Stimulated activated CD4-positive, alpha-beta T cell treated with anti-CD3 and anti-CD28 coated beads, Interleukin-15, amount 100 ng/mL, for 24 hours (primary cell): ENCODE results near the gene TNIK.

Experiments used
- DNase-seq: peaks from one replicate; pipeline ENCODE4 v3.0.0-alpha.2; 2020

TNIK gene

DNA sequence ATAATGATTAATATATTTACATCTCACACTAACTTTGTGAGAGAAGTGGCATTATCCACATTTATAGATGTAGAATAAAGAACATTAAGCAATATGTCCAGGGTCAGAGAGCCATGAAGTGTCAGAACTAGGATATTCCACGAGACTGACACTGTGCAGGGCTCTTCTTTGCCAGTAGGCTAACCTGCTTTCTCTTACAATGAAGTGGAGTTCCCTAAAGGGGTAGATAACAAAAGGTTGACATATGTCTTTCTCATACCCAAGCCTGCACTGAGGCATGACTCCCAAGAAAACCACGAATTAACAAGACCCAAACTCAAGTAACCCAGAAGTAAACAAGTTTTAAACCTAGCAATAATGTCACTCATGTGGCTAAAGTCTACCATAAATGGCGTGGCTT, 242.1 kb downstream of the TNIK start:
- no peak for DNase-seq

DNA sequence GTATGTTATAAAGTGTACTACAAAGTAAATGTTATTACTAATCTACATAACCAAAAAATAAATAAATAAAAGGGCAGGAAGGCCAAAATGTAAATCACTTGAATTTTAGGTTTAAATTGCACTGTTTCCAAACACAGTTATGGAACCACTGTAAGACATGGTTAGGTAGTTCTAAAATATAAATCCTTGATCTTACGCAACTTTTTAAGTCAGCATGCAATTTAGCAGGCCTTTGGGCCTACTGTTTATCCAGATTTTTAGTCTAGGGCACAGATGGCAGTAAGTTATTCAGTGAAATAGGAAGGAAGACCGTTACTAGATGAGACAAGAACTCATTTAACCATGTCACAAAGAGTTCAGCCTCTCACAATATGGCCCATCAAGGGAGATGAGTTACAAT, 246.3 kb downstream of the TNIK start:
- DNase-seq, result no peak

DNA sequence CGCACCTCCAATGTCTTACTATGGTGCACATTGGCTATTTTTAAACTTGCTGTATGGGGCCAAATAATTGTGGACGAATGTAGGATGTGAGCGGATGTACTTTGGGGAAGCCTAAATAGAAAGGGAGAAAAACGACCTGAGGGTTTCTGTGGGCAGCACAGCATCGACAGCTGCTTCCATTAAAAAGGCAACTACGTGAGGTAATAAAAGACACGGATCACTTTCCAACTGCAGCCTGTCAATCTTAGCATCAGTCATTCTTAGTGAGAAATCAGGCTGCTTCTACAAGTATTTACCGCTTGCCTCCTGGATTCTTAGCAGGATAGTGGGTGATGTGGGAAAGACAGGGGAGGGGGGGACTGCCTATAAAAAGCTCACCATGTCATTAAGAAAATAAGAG, 247.0 kb downstream of the TNIK start:
- DNase-seq, result no peak

DNA sequence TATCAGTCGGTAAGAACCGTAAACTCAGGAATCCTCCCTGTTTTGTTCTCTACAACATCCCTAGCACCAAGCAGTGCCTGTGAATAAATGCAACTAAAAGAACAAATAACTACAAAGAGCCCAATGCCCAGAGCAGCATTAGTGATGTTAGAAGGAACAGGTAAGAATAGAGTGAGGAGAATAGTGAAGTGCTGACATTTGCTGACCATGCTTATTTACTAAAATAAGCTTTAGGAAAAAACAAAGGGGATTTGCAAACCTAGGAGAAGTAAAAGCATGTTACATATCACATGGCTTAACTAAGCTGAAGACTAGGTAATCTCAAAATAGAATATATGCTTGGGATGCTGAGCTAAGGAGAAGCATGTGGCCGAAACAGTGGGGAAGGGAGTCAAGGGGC, 247.6 kb downstream of the TNIK start:
- DNase-seq, result no peak

DNA sequence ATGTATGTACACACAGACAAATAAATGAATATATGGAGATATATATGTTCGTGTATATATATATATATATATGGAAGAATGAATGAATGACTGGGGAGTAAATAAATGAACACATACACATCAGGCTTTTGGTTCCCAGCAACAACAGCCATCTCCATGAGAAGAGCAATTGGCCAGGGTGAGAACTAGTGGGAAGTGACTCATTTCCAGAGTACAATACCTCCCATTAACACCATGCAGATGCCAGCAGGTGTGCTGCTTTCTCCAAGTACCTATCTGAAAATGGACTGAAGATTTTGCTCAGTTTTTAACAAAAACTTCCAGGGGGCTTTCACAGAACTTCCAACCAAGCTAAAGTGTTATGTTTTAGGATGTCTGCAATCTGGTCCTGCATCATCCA, 253.9 kb downstream of the TNIK start:
- no peak for DNase-seq

DNA sequence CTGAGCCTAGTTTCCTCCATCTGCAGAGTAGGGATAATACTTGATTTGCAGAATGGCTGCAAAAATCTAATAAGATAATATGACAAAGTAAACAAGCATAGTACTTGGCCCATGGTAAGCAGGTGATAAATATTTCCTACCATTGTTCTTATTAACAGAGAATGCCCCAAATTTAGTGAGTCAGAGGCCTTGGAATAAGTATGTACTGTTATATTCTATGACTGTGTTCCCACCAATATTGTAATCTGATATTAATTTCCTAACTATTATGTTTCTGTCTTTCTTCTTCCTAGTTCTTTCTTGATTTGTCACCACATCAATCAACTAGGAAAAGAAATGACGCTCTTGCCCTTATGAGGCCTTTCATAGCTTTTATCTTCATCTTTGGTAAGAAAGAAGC, 255.3 kb downstream of the TNIK start:
- DNase-seq, result no peak

DNA sequence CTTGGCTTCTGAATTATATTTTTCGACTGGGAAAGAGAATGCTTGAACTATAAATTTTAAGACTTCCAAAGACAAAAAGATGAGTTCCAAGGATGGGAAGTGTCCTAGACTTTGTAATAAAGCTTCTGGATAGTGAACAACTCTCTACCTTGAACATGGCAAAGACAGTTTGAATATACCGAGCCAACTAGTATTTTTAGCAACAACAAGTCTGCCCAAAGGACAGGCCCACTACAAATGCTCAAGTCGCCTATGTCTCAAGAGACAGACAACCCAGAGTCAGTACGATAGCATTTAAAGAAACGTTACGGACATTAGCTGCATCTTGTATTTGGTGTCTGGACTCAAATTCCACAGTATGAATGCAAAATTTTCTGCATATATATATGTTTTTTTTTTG, 258.4 kb downstream of the TNIK start:
- DNase-seq, result no peak

DNA sequence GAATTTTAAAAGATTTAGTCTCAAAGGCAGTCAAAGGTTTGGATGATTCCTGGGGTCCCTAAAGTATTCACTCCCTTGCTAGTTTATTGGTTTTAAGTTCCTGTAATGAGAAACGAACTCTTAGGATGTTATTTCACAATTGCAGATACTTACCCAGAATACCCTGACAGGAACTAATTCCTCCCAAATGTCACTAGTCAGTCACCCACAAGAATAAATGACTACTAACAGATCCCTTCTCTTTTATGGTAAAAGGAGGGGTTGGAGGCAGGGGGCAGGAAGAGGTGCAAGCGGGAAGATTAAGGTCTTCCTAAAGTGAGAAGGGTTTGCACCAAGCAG, 259.5 kb downstream of the TNIK start:
- DNase-seq, result no peak

DNA sequence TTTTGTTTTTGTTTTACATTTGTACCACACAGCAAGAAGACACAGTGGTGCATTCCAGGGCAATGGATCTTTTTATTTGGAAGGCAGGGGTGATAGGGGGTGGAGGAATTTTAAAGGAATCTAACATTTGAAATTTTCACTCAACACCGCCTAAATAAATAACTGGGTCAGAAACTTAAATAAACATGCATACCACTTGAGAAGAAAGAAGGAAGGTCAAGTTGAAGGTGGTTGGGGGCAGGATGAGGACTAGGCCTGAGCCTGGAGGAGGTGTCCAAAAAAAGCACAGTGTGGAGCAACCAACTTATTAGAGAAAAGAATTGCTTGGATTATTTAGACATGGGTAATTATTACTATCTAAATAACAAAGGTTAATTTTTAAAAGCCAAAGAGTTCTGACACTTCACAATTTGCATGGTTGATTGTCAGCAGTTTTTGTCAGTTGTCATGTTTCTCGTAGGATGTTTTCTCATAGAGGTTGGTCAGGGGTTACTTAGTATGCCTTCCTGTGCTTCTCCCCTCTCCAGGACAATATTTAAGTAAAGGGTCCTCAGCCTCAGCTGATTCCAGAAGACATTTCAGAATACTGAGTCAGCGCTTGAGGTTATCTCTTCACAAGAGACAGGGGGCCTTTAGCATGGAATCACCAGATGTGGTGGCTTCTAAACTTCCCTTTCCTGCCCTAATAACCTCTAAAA, 260.0 kb downstream of the TNIK start:
- no peak for DNase-seq

DNA sequence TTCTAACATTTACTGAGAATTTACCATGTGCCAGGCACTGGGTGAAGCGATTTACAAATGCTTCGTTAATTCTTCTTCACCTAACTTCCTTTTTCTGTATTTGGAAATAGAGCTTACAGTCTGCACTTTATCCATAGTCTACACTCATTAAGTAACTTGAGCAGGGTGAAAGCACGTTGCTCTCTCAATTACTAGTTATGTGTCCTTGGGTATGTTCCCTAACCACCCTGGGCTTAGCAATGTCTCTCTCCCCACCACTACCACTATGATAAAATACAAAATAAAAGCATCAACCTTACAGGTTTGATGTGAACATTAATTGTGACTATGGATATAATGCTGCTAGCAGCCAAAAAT, 260.8 kb downstream of the TNIK start:
- no peak for DNase-seq

DNA sequence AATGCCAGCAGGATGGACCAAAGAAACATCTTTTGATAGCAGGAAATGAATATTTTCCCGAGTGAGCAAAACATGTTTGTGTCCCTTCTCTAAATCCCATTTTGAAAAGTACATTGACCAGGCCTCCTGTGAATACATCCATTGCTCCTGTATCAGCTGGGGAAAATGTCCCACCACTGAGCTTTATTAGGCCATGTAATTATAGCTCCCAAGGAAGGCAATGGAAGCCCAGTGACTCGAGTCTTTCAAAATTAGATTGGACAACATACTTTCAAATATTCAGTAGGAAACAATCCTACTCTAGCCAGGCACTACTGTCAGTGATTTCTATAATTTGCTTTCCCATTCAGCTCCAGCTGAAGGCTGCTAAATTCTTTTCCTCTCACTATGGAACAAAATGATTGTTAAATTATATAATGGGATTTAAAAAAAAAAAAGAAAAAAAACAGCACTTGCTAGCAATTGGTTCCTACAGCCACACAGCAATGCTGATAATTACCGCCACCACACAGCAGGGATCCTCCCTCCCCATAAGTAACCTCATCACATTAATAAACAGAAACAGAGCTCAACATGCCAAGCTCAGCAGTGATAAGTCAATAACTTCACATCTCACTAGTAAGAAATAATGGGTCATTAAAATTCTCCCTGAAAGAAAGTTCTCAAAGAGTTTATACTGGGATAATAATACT, 261.3 kb downstream of the TNIK start:
- DNase-seq, result no peak

DNA sequence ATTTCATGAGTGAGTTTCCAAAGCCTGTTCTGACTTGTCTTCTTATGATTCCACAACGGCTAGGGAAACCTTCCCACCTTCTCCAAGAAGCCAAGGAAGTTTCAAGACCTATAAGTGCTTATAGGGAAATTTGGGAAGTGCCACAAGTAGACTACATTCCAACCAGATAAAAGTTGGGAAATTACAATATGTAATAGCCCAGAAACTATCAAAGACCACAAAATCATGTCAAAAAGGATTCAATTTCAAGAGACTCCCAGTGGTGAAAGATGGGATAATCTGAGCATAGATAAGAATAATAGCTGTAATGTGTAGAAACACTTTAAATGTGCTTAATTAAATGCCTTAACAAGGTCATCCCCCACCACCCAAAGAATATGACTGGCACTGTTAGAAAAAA, 264.5 kb downstream of the TNIK start:
- DNase-seq, result no peak

DNA sequence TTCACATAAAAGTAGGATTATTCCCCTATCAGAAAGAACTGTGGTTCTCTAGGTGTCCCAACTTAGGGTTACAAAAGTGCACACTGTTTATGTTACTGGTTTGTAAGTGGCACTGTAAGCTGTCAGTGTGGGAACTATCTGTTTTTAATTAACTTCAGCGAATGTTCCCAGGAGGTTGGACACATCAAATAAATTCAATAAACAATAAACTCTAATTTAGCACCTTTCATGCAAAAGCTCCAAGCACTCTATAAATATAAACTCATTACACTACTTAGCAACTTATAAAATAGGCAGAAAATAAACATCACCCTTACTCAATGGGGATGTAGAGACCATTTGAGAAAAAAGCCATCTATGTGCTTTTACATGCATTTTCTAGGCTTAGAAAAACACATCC, 265.2 kb downstream of the TNIK start:
- no peak for DNase-seq

DNA sequence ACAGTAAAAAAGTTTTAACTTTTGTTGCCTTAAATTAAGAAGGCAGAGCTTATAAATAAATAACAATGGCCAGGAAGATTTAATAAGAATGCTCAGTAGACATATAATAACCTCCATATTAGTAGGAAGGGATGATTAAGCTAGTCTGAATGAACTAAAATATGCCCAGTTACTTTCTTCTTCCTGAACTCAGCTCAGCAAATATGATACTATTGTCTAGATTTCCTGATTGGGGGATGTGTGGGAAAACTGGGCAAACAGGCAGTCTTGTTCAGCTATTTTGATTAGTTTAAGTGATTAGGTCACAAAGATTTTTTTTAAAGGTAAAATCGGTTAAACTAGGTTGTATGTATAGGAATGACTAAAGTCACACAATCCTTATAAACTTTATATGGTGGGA, 266.5 kb downstream of the TNIK start:
- DNase-seq, result no peak

DNA sequence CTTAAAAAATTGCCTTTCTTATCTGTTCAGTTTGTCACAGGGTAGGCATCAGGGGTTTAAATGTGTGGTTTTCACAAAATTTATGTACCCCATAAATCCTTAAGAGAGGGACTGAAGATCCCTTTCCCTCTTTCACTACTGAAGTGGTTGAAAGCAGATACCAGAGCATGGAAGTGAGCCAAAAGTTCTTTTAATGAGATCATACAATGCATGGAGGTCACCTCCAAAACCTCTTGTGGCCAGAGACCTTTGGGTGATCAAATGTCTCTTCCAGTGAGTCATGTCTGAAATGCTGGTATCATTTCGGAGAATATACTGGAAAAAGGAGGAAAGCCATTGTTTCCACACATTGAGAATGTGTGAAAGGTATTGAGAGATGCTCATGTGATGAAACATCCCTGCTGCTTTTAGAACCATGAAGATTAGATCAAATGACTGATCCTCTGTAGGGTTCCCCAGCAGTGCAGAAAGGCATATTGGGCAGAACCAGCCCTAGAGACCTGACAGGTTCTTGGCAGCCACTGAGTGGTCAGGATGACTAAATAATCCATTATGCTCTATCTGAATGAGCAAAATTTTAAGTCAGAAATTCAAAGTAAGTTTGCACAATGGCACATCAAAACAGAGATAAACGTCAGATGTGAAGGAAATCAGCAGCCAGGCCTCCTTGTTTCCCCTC, 267.9 kb downstream of the TNIK start:
- DNase-seq, result peak; percentile 11

DNA sequence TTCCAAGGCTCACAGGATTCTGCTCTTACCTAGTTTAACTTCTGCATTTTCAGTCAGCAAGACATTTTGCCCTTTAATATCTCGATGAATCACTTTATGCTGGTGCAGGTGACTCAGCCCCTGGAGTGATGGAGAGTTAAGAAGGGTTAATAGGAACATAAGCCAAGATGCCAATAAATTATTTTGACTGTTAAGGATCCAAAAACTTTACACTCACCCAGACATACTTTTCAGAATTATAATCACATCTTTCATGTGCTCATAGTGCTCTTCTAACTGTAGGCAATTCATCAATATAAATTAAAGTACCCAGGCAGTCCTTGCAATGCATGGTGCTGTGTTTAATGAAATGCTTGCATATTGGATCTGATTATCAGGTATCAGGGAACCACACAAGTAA, 269.5 kb downstream of the TNIK start:
- DNase-seq, result peak; percentile 17

DNA sequence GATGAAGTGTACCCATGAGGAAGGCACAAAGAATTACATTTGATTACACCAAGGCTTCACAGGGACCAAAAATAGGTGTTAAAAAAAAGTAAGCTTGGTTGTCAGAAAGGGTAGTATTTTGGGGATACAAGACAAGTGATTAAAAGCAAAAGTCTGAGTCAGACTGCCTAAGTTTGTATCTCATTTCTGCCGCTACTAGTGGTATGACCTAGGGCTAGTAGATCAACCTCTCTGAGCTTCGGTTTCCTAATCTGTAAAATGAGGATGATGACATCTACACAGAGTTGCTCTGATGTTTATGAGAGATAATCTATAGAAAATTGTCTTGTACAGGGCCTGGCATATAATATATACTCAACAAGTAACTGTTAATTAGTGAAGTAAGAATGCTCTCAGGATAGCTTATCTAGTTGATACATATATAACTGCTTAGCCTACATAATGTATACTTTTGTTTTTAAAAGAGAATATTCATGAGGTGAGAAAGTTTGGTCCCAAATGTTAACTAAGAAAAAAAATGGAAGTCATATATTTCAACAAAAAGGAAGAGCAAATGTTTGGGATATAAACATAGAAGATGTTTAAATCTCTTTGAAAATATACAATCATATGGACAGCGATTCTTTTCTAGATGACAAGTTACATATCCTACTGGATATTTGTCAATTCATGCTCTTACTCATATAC, 270.7 kb downstream of the TNIK start:
- DNase-seq, result no peak

DNA sequence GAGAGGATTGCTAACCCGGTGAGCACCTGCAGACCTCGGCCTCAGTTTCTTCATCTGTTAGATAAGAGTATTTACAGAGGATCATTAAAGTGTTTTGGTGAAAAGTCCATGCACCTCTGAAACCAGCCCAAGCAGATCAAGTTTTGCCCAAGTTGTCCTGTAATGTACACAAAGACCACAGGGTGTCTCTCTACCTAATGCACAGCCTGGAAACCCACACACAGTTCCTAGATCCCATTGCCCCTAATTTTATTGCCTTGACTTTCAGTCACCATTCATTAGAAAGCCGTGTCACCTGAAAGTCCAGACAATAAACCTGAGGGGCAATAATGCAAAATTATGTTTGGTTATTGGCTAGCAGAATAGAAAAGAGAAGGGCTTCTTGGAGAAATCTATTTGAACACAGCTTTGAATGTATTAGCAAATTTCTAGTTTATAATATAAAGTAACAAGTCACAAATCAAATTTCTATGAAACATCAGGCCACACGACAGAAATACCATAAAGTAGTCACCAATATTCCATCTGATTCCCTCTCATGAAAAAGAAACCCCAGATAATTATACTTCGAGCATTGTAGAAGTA, 272.4 kb downstream of the TNIK start:
- DNase-seq, result no peak

DNA sequence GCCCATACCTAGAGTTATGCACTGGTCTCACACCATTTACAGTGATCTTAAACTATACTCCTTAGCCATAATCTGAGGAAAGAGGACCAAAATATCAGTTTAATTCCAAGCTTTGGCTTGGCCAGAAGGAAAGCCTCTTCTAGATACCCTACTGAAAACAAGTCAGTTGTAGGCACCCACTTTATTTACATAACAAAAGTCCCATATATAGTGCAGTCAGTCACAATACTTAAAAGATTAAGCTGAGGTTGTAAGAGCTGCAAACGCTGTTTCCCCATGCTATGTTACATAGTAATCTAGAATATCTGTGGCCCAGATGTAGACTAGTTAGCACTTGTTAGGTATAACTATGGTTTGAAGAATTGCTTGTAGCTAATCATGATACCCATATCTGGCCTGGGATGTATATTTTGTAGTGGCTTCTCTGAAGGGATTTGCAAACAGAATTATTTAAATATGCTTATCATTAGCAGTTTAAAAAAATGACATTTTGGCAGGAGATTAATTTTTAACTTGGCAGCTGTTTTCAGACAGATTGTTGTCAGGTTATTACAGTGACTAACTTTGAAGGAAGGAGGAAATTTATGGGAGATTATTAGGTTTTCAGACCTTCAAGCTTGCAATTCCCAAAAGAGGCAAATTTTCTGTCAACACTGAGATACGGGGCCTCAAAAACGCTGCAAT, 273.2 kb downstream of the TNIK start:
- no peak for DNase-seq

DNA sequence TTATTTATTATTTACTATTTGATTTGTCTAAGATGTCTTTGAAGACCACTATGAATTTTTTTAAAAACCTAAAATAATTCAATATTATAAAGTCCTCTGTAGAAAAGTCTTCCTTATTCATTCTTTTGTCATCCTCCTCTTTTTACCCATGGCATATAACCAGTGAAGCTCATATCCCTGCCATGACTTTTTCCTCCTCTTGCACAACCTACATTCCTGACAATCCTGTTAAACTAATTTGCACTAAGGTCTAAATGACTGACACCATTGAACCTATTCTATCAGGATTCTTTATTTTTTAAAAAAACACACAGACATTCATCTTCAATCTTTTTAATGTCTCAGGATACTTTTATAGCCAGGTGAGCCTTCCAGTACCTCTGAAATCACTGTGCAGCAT, 273.8 kb downstream of the TNIK start:
- DNase-seq, result no peak

DNA sequence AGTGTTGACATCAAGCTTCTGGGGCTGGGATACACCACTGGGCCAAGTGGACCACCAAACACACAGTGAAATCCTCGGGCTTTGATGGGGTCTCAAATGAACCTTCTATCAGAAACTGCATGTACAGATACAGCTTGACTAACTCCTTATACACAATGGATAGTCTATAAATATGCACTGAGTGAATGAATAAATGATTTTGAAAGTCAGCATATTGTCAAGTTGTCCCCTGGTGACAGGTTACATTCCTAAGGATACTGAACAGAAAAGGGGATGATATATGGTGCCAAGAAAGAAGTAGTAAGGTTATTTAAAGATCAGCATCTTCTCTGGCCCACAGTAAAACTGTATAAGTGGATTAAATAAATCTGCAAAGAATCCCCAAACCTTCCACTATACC, 274.2 kb downstream of the TNIK start:
- DNase-seq, result no peak

DNA sequence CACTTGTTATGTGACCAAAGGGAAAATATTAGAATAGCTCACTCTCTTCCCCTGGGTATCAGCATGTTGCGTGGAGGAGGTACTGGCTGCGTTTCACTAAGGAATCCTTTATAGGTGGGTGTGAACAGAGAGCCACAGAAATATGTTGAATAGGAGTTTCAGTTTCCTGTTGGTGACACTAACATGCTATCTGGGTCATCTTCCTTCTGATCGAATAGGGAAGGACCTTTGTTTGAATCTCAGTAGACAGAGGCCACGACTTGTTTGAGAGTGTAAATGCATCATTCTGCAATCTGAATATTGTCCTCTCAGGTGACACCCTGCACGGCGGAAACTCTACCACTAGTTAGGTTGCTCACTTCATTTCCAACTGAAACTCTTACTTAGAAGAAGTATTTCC, 275.8 kb downstream of the TNIK start:
- peak; percentile 43 for DNase-seq

DNA sequence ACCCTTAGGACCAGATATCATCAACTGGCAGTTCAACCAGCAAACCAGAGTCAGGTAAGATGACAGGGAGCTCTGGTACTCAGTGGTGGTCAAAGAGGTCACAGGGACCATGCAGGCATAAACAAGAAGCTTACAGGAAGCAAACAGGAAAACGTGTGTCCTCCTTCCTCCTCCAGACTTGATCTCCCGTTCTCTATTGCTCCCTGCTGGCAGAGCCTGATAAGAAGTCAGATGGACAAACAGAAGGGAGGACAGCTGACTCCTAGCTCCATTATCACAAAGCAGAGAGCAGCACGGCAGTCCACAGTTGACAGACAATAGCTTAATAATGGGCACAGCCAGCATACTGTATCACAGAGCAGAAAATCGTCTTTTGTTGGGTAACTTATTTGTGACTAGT, 277.2 kb downstream of the TNIK start:
- no peak for DNase-seq
